GM18519 (cell line): ENCODE measurements around the gene OSBPL3.
A peak's percentile ranks its signal among the peaks of the same experiment; 100 is the strongest.

Source experiments
- ATAC-seq: cut with Tn5 transposase; IDR thresholded peaks from one replicate; pipeline ENCODE4 v1.9.1; 2021; ENCODE audit warnings: mild to moderate bottlenecking, moderate library complexity; ENCODE audit not compliant: unreplicated experiment, low FRiP score

OSBPL3 gene

DNA sequence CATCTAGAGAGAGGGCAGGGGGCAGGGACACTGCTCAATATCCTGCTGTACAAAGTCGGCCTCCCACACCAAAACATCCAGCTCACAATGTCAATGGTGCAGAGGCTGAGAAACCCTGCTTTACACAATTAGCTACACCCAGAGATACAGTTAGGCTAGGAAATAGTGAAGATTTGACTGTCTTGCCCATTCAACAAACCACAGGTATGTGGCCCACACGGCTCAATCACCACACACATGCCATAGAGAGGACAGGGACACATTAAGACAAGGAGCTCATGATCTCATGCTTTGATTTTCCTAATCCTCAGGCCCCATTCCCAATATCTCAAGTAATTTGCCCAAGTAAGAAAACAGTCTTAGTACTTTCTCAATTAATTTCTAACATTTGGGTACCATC lies 110.4 kb downstream of the OSBPL3 start:
- ATAC-seq, result no peak

- no peak for ATAC-seq
Measured at GRCh38 chr7:24868741-24869140, 111.2 kb downstream of the OSBPL3 start.

DNA sequence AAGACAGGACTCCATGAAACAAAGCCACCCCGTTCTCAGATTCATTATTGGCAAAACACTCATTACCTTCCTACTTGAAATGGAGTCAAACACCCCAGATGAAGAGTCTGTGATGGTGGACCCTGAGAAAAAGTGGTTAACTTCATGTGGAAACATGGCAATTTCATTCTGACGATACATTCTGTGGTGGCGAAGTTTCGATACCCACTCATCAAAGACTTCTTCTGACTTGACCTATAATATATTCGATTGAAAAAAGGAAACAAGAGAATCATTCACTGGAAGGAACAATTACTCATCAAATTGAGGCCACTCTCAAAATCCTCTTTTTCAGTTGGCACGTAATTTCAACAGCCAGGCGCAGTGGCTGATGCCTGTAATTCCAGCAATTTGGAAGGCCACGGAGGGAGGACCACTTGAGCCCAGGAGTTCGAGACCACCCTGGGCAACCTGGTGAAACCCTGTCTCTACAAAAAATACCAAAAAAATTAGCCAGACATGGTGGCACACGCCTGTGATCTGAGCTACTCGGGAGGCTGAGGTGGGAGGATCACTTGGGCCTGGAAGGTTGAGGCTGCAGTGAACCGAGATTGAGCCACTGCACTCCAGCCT lies 113.9 kb downstream of the OSBPL3 start:
- ATAC-seq, result no peak

DNA sequence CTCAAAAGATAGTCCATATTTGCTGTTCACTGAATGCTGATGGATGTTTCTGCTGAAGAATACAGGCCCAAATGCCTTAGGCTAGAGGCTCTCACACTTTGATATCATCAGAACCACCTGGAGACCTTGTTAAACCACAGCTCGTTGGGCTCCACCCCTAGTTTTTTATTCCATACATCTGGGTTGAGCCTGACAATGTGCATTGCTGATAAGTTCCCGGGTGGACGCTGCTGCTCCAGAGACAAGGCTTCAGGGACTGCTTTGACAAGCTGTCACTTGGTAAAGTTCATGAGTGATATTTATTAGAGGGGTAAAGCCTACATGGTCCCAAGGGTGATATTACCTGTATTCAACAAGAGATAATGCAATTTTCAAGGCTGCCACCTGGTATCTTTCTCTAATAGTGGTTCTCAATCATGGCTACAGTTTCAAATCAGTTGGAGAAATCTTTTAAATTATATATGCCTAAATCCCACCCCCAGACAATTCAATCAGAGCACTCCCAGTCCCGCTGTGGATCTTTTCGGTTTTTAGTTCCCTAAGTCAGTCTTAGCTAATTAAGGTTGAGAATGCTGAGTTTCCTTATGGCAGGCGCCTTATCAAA lies 115.7 kb downstream of the OSBPL3 start:
- no peak for ATAC-seq

GRCh38 chr7:24863626-24864025 lies 116.4 kb downstream of the OSBPL3 start:
- ATAC-seq, result no peak

DNA sequence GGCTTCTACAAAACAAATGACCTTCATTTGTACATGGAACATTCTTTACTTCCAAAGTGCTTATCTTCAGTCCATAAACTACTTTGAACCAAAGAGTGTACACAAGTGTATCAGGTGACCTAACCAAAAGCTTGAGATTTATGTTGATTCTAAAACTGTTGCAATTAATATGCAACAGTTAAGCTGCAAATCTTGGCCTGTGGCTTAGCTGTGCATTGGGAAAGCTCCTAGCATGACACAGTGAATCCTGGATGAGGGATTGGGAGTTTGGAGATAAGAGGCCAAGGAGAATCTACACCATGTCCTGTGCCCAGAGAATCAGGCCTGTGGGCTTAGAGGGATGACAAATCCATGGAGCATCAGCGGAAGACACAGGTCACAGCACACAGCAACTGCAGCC lies 117.5 kb downstream of the OSBPL3 start:
- no peak for ATAC-seq

- no peak for ATAC-seq
Measured at GRCh38 chr7:24861336-24861735, 118.6 kb downstream of the OSBPL3 start.

- no peak for ATAC-seq
Measured at GRCh38 chr7:24860611-24861010, 119.4 kb downstream of the OSBPL3 start.

- no peak for ATAC-seq
Measured at GRCh38 chr7:24858108-24858977, 121.6 kb downstream of the OSBPL3 start.

DNA sequence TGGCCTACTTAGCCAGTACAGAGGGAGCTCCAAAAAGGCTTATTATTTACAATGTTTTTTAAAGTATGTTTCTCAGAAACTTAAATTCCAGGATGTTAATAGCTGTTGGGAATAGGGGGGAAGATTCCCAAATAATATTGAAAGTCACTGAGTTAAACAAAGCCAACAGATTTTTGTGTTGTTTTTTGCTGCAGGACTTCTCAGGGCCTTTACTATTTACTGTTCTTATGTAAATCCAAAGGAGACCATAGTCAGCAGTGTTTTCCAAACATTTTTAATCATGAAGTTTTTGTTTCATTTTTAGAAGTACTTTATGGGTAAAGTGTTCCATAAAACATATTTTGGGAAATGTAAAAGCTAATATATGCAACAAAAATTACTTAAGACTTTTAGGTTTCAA lies 122.4 kb downstream of the OSBPL3 start:
- ATAC-seq, result no peak

GRCh38 chr7:24854866-24855265 lies 125.1 kb downstream of the OSBPL3 start:
- ATAC-seq, result no peak

DNA sequence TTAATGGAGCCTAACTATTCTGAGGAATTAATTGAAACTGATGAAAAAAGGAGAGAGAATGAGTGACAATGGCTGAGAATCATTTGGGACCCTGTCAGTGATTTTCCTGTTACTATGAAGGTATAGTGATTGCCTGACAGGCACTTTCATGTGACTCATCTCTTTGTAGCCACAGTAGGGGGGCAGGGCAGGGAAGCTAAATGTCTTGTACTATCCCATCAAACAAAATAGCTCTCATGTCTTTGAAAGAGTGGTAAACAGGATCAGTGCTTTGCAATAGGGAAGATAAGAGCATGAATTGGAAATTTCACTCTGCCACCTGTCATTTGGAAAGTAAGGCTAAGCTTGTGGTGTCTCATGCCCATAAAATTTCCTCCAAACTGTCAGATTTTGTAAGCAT lies 128.2 kb downstream of the OSBPL3 start:
- ATAC-seq, result no peak

GRCh38 chr7:24848878-24849277 lies 131.1 kb downstream of the OSBPL3 start:
- no peak for ATAC-seq

- no peak for ATAC-seq
Measured at GRCh38 chr7:24847754-24848153, 132.2 kb downstream of the OSBPL3 start.

DNA sequence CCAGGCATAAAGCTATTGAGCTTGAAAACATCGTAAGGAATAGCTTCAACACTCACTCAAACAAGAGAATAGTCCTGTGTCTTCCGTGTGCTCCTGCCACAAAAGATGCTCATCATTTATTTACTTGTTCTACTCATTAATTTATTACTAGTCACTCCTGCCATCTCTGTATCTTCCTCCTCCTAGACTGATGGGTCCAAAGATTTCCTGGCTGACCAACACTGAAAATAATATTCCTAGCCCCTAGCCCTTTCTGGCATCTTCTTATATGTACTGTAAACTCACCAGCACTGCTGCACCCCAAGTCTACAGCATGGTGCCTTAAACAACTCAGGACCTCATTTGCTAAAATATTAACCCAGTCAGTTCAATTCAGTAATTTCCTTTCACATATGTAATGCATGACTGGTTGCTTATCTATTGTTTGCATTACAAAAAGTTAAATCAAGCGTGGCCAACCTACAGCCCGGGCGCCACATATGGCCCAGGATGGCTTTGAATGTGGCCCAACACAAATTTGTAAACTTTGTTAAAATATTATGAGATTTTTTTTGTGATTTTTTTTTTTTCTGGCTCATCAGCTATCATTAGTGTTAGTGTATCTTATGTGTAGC lies 136.1 kb downstream of the OSBPL3 start:
- ATAC-seq, result no peak

DNA sequence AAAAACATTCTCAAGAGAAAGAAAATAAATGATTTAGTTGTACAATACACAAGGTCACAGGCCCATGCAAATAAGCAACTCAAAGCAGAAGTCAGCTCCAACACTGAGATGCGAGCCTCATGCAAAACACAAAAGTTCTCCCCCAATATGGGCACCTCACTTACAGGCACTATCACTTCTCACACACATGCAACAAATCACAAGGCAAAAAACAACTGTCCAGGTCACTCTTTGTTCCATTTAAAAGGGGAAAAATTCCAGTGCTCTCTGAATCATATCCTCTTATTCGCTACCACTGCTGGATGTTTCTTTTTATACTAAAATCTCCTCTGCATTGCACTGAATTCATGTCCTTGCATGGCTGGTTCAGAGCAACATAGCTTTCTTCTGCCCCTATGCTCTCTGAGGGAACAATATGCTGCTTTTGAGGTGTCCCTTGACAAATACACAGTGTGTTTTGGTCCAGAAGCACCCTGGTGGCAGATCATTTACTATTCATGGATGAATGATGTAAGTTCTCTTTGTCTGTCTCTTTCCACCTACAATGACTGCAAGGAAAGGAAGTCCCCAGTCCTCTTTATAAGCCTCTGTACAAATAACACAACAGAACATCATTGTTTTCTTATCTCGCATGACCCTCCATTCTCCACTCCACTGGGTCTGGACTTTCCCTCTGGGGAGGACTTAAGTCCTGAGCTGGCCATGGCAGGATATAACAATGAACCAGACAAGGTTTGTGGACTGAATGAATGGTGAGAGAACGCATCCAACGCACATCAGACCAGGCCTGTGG lies 137.3 kb downstream of the OSBPL3 start:
- ATAC-seq, result peak; percentile 48

DNA sequence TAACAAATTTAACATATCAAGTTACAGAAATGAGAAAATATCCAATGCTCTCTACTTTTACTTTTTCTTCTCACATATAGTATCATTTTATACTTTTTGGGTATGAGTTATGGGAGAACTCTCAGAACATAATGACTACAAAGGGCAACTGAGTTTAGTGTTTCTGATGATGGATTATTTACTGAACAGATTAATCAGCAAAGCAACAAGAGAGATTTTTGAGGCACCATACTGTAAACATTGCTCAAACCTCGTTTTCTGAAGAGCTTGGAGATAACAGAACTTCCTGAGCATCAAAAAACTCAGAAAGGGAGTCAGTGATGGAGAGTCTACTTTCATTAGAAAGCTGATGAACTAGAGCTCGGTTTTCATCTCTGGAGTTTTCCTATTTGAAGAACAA lies 137.9 kb downstream of the OSBPL3 start:
- peak; percentile 7 for ATAC-seq

GRCh38 chr7:24840563-24840962 lies 139.4 kb downstream of the OSBPL3 start:
- ATAC-seq, result no peak

- ATAC-seq, result peak; percentile 71
Measured at GRCh38 chr7:24836084-24836483, 143.9 kb downstream of the OSBPL3 start.

GRCh38 chr7:24835643-24836042 lies 144.3 kb downstream of the OSBPL3 start:
- no peak for ATAC-seq
